ENCODE data around the gene RNF223. TPM values are rescaled to one million over a fixed set of nuclear protein-coding genes. Genes with fewer than 3 reads are reported as not detected.

The RNF223 gene
- not detected for total RNA-seq

- peaks cover 5 to 8% of the 10 kb centered on the region in 2 donors for H3K4me1 ChIP-seq
- intact Hi-C loops (cut with DNase I), result no loop called here
- H3K27me3 ChIP-seq, result no peaks in the 10 kb centered on the region
- no peak within 1 kb of the TSS for H3K27ac ChIP-seq
- no peak for DNase-seq
- 65 to 73% methylated on average over 10 to 12 of the region's 35 CpGs for WGBS, 2 donors
- no peak within 1 kb of the TSS for H3K4me3 ChIP-seq (replicated peaks in 1 of 3)
- H3K36me3 ChIP-seq, result no peaks in the 10 kb centered on the region
- H3K9me3 ChIP-seq, result no peaks in the 10 kb centered on the region
- no peak for TF ChIP-seq CTCF (IDR thresholded peaks at IDR 0.05)
- TF ChIP-seq POLR2A (IDR thresholded peaks at IDR 0.05), result no peak
These were observed at the start of gene RNF223 for GRCh38 chr1:1073743-1074587. Gene RNF223, minus strand, starts transcription at chr1:1074306. Its CDS starts 1,740 bp downstream, at chr1:1072566.

- Histone ChIP-seq H3K36me3 (no peaks in the 10 kb centered on the region), H3K9me3 (no peaks in the 10 kb centered on the region), H3K27me3 (no peaks in the 10 kb centered on the region), H3K4me1 (peaks cover 0 to 8% of the 10 kb centered on the region in 2 donors), H3K27ac (no peak overlapping the region), H3K4me3 (replicated peaks in 1 of 3) (no peak overlapping the region)
- no peak for DNase-seq
- TF ChIP-seq POLR2A (IDR thresholded peaks at IDR 0.05) (no peak), CTCF (IDR thresholded peaks at IDR 0.05) (no peak)
- intact Hi-C loops (cut with DNase I), result loop anchor here (2.0 kb wide), 1 partner anchor 168 kb away; no protein-coding TSS in a partner anchor
- 72 to 76% methylated on average over 17 to 18 of the region's 18 CpGs for WGBS, 2 donors
These were observed 48.9 kb upstream of the RNF223 start for GRCh38 chr1:1122981-1123480.

DNA sequence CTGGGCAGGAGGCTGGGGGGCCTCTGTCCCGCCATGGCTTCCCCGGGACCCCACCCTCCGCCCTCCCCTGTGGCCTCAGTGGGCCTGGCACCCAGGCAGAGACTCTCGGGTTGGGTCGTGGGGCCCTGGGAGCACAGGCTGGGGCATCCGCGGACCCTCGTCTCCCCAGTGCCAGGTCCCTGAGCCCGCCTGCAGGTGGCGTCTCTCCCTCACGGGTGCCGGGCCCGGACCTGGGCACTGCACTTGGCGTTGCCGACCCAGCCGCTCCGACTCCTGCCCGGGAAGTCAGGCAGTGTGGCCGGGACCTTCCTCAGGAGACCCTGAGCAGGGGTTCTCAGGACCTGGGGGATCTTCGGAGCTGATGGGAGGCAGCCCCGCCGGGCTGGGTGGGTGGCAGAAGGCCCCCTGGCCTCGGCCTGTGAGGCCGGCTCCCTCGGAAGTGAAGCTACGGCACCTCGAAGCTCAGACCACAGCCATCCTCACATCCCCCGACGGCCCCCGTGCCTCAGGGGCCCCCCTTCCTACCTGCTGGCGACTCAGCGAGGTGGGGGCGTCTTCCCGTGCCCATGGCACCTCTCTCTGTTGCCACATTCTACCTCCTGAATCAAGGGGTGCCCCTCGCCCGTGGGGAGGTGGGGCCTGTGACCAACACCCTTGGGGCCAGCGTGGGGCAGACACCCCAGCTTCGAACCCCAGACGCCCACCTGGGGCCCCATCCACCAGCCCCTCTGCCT is 48.1 kb upstream of the RNF223 start:
- DNase-seq, result peak; percentile 78 to 81
- Histone ChIP-seq H3K27ac (no peak overlapping the region), H3K4me1 (peaks cover 0 to 8% of the 10 kb centered on the region in 2 donors), H3K9me3 (no peaks in the 10 kb centered on the region), H3K4me3 (replicated peaks in 1 of 3) (no peak overlapping the region), H3K36me3 (no peaks in the 10 kb centered on the region), H3K27me3 (no peaks in the 10 kb centered on the region)
- TF ChIP-seq POLR2A (IDR thresholded peaks at IDR 0.05) (no peak), CTCF (IDR thresholded peaks at IDR 0.05) (peak; percentile 71 to 93 (median 86))
- intact Hi-C loops (cut with DNase I), result loop anchor here (2.0 kb wide), 1 partner anchor 169 kb away; no protein-coding TSS in a partner anchor
- WGBS, 2 donors, result 10 to 24% methylated on average over 9 to 16 of the region's 39 CpGs

DNA sequence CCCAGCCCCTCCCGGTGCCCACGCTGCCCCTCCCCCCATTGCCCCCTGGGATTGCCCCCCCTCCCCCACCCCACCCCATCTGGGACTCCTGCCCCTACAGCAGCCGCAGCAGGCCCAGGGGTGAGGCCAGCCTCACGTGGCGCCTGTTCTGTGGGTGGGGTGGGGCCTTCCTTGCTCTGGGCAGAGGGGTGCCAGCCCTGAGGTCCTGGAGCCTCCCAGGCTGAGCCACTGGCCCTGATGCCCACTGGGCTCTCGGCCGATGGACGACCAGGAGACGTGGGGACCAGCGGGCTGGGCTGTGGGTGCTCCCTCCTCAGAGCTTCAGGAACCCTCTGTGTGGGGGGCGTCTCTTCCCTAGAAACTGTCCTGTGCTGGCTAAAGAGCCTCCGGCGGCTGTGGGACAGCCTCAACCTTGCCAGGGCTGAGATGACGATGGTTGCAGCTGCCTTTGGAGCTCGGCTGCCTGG is 47.5 kb upstream of the RNF223 start:
- no peak overlapping the region for H3K4me3 ChIP-seq (replicated peaks in 1 of 3)
- TF ChIP-seq CTCF (IDR thresholded peaks at IDR 0.05), result no peak
- 60% methylated on average over 6 of the region's 15 CpGs; no CpG with 5 or more reads in 1 of the 2 donors for WGBS, 2 donors
- no peaks in the 10 kb centered on the region for H3K27me3 ChIP-seq
- intact Hi-C loops (cut with DNase I), result loop anchor here (2.0 kb wide), 1 partner anchor 169 kb away; no protein-coding TSS in a partner anchor
- H3K27ac ChIP-seq, result no peak overlapping the region
- H3K9me3 ChIP-seq, result no peaks in the 10 kb centered on the region
- H3K36me3 ChIP-seq, result no peaks in the 10 kb centered on the region
- H3K4me1 ChIP-seq, result peaks cover 0 to 8% of the 10 kb centered on the region in 2 donors
- no peak for DNase-seq

Data from thyroid gland (tissue), 4 donors.